Measurements from ENCODE around the gene FGF12.
"Not testable (repeated sequence)": the region's sequence is repeated elsewhere in the genome, so short reads cannot be mapped to it uniquely, and the experiment has no call there.

The FGF12 gene

GRCh38 chr3:192715126-192715525 lies 12.2 kb downstream of the FGF12 start:
- DNase-seq (ENCODE audit: low spot score) (no peak), ATAC-seq (ENCODE audit: low read depth) (no peak)
- no peak overlapping the region for H3K4me3 ChIP-seq (ENCODE audit: severe bottlenecking)
- peaks cover 4% of the 10 kb centered on the region for H3K27me3 ChIP-seq (ENCODE audit: insufficient read depth, poor library complexity, severe bottlenecking)
- no peak overlapping the region for H3K27ac ChIP-seq (ENCODE audit: poor library complexity, severe bottlenecking)
- TF ChIP-seq CTCF (IDR thresholded peaks at IDR 0.05; ENCODE audit: poor library complexity, severe bottlenecking), result no peak
- H3K36me3 ChIP-seq (ENCODE audit: low read depth), result no peaks in the 10 kb centered on the region
- no peaks in the 10 kb centered on the region for H3K4me1 ChIP-seq (ENCODE audit: insufficient read depth, poor library complexity, severe bottlenecking)
- H3K9me3 ChIP-seq (ENCODE audit: severe bottlenecking), result no peaks in the 10 kb centered on the region

- not testable (repeated sequence) for ATAC-seq (ENCODE audit: low read depth); H3K4me3 ChIP-seq (ENCODE audit: severe bottlenecking)
Observed at GRCh38 chr3:192711126-192711525, 16.2 kb downstream of the FGF12 start.

GRCh38 chr3:192710366-192710765 lies 17.0 kb downstream of the FGF12 start:
- Histone ChIP-seq H3K9me3 (ENCODE audit: severe bottlenecking) (no peaks in the 10 kb centered on the region), H3K27ac (ENCODE audit: poor library complexity, severe bottlenecking) (no peak overlapping the region), H3K27me3 (ENCODE audit: insufficient read depth, poor library complexity, severe bottlenecking) (no peaks in the 10 kb centered on the region), H3K36me3 (ENCODE audit: low read depth) (no peaks in the 10 kb centered on the region), H3K4me3 (ENCODE audit: severe bottlenecking) (no peak overlapping the region), H3K4me1 (ENCODE audit: insufficient read depth, poor library complexity, severe bottlenecking) (no peaks in the 10 kb centered on the region)
- no peak for TF ChIP-seq CTCF (IDR thresholded peaks at IDR 0.05; ENCODE audit: poor library complexity, severe bottlenecking)
- ATAC-seq (ENCODE audit: low read depth) (no peak), DNase-seq (ENCODE audit: low spot score) (no peak)

More at GRCh38 chr3:192711126-192711525, 16.2 kb downstream of the FGF12 start:
- not testable (repeated sequence) for H3K9me3 ChIP-seq (ENCODE audit: severe bottlenecking); H3K36me3 ChIP-seq (ENCODE audit: low read depth); H3K4me1 ChIP-seq (ENCODE audit: insufficient read depth, poor library complexity, severe bottlenecking); H3K27me3 ChIP-seq (ENCODE audit: insufficient read depth, poor library complexity, severe bottlenecking); H3K27ac ChIP-seq (ENCODE audit: poor library complexity, severe bottlenecking); DNase-seq (ENCODE audit: low spot score)

GRCh38 chr3:192706272-192706671 lies 21.1 kb downstream of the FGF12 start:
- Histone ChIP-seq H3K9me3 (ENCODE audit: severe bottlenecking) (no peaks in the 10 kb centered on the region), H3K27ac (ENCODE audit: poor library complexity, severe bottlenecking) (no peak overlapping the region), H3K27me3 (ENCODE audit: insufficient read depth, poor library complexity, severe bottlenecking) (no peaks in the 10 kb centered on the region), H3K36me3 (ENCODE audit: low read depth) (no peaks in the 10 kb centered on the region), H3K4me3 (ENCODE audit: severe bottlenecking) (no peak overlapping the region), H3K4me1 (ENCODE audit: insufficient read depth, poor library complexity, severe bottlenecking) (no peaks in the 10 kb centered on the region)
- DNase-seq (ENCODE audit: low spot score), result no peak
- no peak for TF ChIP-seq CTCF (IDR thresholded peaks at IDR 0.05; ENCODE audit: poor library complexity, severe bottlenecking)
- no peak for ATAC-seq (ENCODE audit: low read depth)

- Histone ChIP-seq H3K4me1 (ENCODE audit: insufficient read depth, poor library complexity, severe bottlenecking) (no peaks in the 10 kb centered on the region), H3K27me3 (ENCODE audit: insufficient read depth, poor library complexity, severe bottlenecking) (no peaks in the 10 kb centered on the region), H3K9me3 (ENCODE audit: severe bottlenecking) (no peaks in the 10 kb centered on the region), H3K27ac (ENCODE audit: poor library complexity, severe bottlenecking) (no peak overlapping the region), H3K4me3 (ENCODE audit: severe bottlenecking) (no peak overlapping the region), H3K36me3 (ENCODE audit: low read depth) (no peaks in the 10 kb centered on the region)
- no peak for DNase-seq (ENCODE audit: low spot score)
- ATAC-seq (ENCODE audit: low read depth), result no peak
- TF ChIP-seq CTCF (IDR thresholded peaks at IDR 0.05; ENCODE audit: poor library complexity, severe bottlenecking), result no peak
Observed at GRCh38 chr3:192700885-192701284, 26.5 kb downstream of the FGF12 start.
